Heart left ventricle (tissue), 16 donors: ENCODE measurements around the gene PRRT4. TPM values are rescaled to one million over a fixed set of nuclear protein-coding genes. Genes with fewer than 3 reads are reported as not detected.

Source experiments
- ATAC-seq, 4 donors: fragments of 200-7000 bp; cut with Tn5 transposase; one replicate each; pipeline ENCODE4 v1.9.1; 2020 to 2022; ENCODE audit warnings: moderate library complexity in 4 of 4, mild to moderate bottlenecking in 3 of 4, moderate number of reproducible peaks in 1 of 4
- DNase-seq, 5 donors: peaks; one replicate each; pipeline ENCODE4 v3.0.0-alpha.2; 2020
- H3K27ac ChIP-seq, 12 donors: fragments of 200-600 bp; sonication (generic) in 4 of 12; one replicate each; pipeline versions ENCODE4 v1.5.0 to v1.8.0; 2016 to 2022; ENCODE audit warnings: mild to moderate bottlenecking in 2 of 12
- H3K27me3 ChIP-seq, 9 donors: fragments of 200-600 bp; sonication (generic) in 2 of 9; one replicate each; pipeline versions ENCODE4 v1.5.1 to v1.8.0; 2016 to 2022; ENCODE audit warnings: mild to moderate bottlenecking in 3 of 9
- H3K36me3 ChIP-seq, 9 donors: fragments of 200-600 bp; sonication (generic) in 2 of 9; one replicate each; pipeline versions ENCODE4 v1.5.0 to v1.8.0; 2018 to 2022; ENCODE audit warnings: mild to moderate bottlenecking in 2 of 9
- H3K4me1 ChIP-seq, 12 donors: fragments of 200-600 bp; sonication (generic) in 4 of 12; one replicate each; pipeline versions ENCODE4 v1.5.0 to v1.8.0; 2016 to 2022; ENCODE audit warnings: mild to moderate bottlenecking in 3 of 12
- H3K4me3 ChIP-seq, 12 donors: fragments of 200-600 bp; sonication (generic) in 4 of 12; one replicate each; pipeline versions ENCODE4 v1.5.0 to v1.8.0; 2017 to 2022; ENCODE audit warnings: mild to moderate bottlenecking in 9 of 12, moderate library complexity in 4 of 12
- H3K9me3 ChIP-seq, 12 donors: fragments of 200-600 bp; sonication (generic) in 4 of 12; one replicate each; pipeline versions ENCODE4 v1.5.0 to v1.8.0; 2016 to 2022; ENCODE audit warnings: mild to moderate bottlenecking in 1 of 12
- POLR2A ChIP-seq, 2 donors: fragments of 450-650 bp; IDR thresholded peaks; one replicate each; pipeline ENCODE4 v1.6.1; 2017; ENCODE audit warnings: antibody characterized with exemption in 2 of 2, mild to moderate bottlenecking in 2 of 2, moderate library complexity in 2 of 2
- whole genome bisulfite sequencing, 4 donors: extraction: QIAGEN DNeasy Blood & Tissue Kit in 2 of 4; methylation state at CpG; one replicate each; pipeline versions ENCODE4 v1.1.5 to v1.1.7; 2013 to 2018; 5-methylcytosine and 5-hydroxymethylcytosine counted together
- intact Hi-C, 10 donors: fragments of 100-400 bp; cut with DNase I; formaldehyde crosslinking; loops; one replicate each; pipeline versions ENCODE4 v1.11.1 to v1.14.2; 2022
- polyA plus RNA-seq, 2 donors: library from polyadenylated mRNA; stranded (reverse); fragments of 200-250 nt; gene quantifications; one replicate each; pipeline ENCODE4 v1.2.3, GENCODE V29; 2013
- total RNA-seq, 9 donors: library from RNA; depleted of rRNA in 2 of 9; stranded (reverse); fragments of >200 nt in 2 of 9; fragmentation: NEBNext Ultra II Directional in 3 of 9; extraction: Animal tissue kit (Norgen Biotek cat#: 25700) in 3 of 9; gene quantifications; one replicate each; pipeline versions ENCODE4 v1.1.0 to v1.2.4, GENCODE V29; 2016 to 2023
- TF ChIP-seq, protein P1 (sequence below), 12 donors: fragments of 200-600 bp; sonication (generic) in 4 of 12; IDR thresholded peaks; one replicate each; pipeline versions ENCODE4 v1.5.0 to v1.8.0; 2018 to 2022; ENCODE audit warnings: antibody characterized with exemption in 12 of 12, mild to moderate bottlenecking in 5 of 12
- donor health status: ischemic (EF 13 %, LVEDD 7.1; RV severe dilation, severe dysfunction).
- donor health status: healthy with polysubstance abuse.
- donor health status: DM: no; HTN: yes; CAD: no.
- donor health status: DM: no; HTN: no; CAD: no.
- donor health status: ischemic (EF 25% LVEDD 6.9; RV normal size, moderate dysfunction).
- donor health status: ischemic (EF 25% LVEDD 5.7; RV mildly dilated, moderate dysfunction).
- donor health status: healthy.
- donor health status: DM: yes; HTN: yes; CAD: no.
- donor health status: ischemic (EF 35%, LVEDD 5.7; RV mildly dilated, moderate dysfunction).
- donor health status: nonischemic (EF 11% LVEDD 7.7; RV severe dilation, severe dysfunction).
- donor health status: DM: yes; HTN: yes; CAD: no.
- donor health status: PGD.
- donor health status: ischemic (EF 29% LVEDD 5.4; RV normal size, mild dysfunction).
- donor health status: nonischemic (EF 23%, LVEDD 6.1; RV moderate dilation, normal function).

PRRT4 gene
- total and polyA plus RNA-seq, 11 donors, result 0.31 to 3.1 (median 1.9) TPM

DNA sequence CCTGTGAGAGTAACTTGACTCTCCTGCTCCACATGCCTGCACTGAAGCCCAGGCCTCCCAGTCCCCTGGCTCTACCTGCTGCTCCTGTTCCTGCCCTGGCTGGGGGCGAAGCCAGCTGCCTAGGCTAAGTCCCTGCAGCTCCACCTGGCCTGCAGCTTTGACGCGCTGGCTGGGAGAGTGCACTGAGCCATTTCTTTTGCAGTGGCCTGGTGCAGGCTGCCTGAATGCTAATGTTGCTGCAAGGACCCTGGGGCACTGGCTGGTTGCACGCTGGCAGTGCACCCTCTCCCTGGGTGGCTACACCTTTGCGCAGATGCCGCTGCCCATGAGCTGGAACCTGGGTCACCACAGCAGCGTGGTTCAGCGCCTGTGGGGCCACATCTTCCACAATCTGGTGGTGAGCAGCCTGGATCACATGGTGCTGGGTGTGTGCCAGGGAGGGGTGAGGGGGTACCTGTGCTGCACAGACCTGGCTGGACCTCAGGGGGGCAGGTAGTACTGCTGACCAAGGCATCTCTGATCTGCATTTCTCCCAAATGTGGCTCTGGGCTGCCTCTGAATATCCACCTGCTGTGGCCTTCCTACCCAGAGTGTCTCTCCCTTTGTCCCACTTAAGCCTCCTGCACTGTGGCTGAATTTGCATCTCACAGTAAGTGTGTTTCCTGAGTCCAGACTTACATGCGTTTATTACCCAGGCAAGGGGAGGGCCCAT lies 28.3 kb upstream of the PRRT4 start:
- H3K9me3 ChIP-seq, result no peaks in the 10 kb centered on the region
- H3K4me3 ChIP-seq, result no peak overlapping the region
- 58 to 84% (median 80%) methylated on average over 2 to 9 of the region's 9 CpGs for WGBS, 4 donors
- DNase-seq, result no peak
- H3K27ac ChIP-seq, result no peak overlapping the region
- ATAC-seq, result no peak
- peaks cover 0 to 38% (median 12%) of the 10 kb centered on the region in 9 donors for H3K36me3 ChIP-seq
- H3K4me1 ChIP-seq, result peaks cover 0 to 10% (median 5%) of the 10 kb centered on the region in 12 donors
- peaks cover 0 to 3% (median 0%) of the 10 kb centered on the region in 9 donors for H3K27me3 ChIP-seq
- TF ChIP-seq, protein P1, sequence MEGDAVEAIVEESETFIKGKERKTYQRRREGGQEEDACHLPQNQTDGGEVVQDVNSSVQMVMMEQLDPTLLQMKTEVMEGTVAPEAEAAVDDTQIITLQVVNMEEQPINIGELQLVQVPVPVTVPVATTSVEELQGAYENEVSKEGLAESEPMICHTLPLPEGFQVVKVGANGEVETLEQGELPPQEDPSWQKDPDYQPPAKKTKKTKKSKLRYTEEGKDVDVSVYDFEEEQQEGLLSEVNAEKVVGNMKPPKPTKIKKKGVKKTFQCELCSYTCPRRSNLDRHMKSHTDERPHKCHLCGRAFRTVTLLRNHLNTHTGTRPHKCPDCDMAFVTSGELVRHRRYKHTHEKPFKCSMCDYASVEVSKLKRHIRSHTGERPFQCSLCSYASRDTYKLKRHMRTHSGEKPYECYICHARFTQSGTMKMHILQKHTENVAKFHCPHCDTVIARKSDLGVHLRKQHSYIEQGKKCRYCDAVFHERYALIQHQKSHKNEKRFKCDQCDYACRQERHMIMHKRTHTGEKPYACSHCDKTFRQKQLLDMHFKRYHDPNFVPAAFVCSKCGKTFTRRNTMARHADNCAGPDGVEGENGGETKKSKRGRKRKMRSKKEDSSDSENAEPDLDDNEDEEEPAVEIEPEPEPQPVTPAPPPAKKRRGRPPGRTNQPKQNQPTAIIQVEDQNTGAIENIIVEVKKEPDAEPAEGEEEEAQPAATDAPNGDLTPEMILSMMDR (IDR thresholded peaks at IDR 0.05), result no peak
- TF ChIP-seq POLR2A (IDR thresholded peaks at IDR 0.05), result no peak
- intact Hi-C loops, result loop anchor here in 1 of 10 donors (1.0 kb wide), 1 partner anchor 42 kb away; no protein-coding TSS in a partner anchor

DNA sequence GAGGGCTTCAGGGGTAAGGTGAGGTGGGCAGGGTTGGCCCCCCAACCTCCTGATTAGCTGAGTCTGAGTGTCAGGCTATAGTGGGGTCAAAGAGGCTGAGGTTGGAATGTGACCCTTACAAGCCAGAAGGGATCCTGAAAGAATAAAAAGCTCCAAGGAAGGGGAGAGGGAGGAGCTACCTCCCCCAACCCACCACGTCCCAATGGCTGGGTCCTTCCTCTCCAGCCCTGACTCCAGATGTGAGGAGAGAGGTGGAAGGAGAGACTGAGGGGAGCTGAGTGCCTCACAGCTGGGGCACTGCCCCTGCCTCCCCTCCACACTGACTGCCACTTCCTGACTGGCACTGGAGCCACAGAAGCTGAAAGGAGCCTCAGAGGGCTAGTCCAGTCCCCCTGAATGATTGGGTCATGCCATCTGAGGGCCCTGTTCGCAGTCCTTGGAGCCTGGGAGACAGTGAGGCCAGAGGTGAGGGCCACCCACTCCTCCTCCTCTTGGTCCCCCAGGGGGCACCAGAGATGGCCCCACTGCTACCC lies 27.7 kb upstream of the PRRT4 start:
- ATAC-seq (no peak), DNase-seq (no peak)
- Histone ChIP-seq H3K9me3 (no peaks in the 10 kb centered on the region), H3K27me3 (peaks cover 0 to 3% (median 0%) of the 10 kb centered on the region in 9 donors), H3K36me3 (peaks cover 0 to 32% (median 6%) of the 10 kb centered on the region in 9 donors), H3K4me1 (peaks cover 0 to 10% (median 5%) of the 10 kb centered on the region in 12 donors), H3K27ac (no peak overlapping the region), H3K4me3 (no peak overlapping the region)
- no peak for TF ChIP-seq POLR2A (IDR thresholded peaks at IDR 0.05)
- TF ChIP-seq, protein P1 (IDR thresholded peaks at IDR 0.05), result no peak
- intact Hi-C loops, result no loop called here
- WGBS, 4 donors, result 55 to 64% (median 61%) methylated on average over 1 to 2 of the region's 2 CpGs

DNA sequence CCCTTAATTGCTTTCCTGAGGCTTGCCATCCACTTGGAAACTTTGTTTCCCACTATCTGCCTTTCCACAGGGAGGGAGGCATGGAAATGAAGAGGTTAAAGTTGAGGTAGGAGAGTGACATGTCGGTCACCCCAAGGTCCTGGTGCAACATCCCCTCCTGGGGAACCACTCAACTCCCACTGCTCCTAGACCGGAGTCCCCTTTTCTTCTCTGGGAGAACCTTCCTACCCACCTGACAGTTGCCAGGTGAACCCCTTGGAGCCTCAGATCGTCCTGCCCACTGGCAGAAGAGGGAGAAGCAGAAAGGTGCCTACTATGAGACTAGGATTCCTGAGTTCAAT lies 26.6 kb upstream of the PRRT4 start:
- TF ChIP-seq POLR2A (IDR thresholded peaks at IDR 0.05), result no peak
- TF ChIP-seq, protein P1 (IDR thresholded peaks at IDR 0.05), result no peak
- H3K27me3 ChIP-seq, result peaks cover 0 to 3% (median 0%) of the 10 kb centered on the region in 9 donors
- H3K9me3 ChIP-seq, result no peaks in the 10 kb centered on the region
- DNase-seq, result no peak
- no peak overlapping the region for H3K4me3 ChIP-seq
- H3K27ac ChIP-seq, result no peak overlapping the region
- ATAC-seq, result no peak
- H3K36me3 ChIP-seq, result peaks cover 0 to 21% (median 0%) of the 10 kb centered on the region in 9 donors
- intact Hi-C loops, result no loop called here
- 35 to 37% (median 36%) methylated on average over 3 of the region's 3 CpGs for WGBS, 4 donors
- H3K4me1 ChIP-seq, result peaks cover 0 to 13% (median 5%) of the 10 kb centered on the region in 12 donors
